Skin epidermis (tissue), 12 donors: ENCODE data around the gene TXK.

Source experiments
- H3K27ac ChIP-seq, 21 experiments: fragments of 200-600 bp; sonication (generic) in 11 of 21; one replicate each; pipeline ENCODE4 v1.5.0; 2020; ENCODE audit warnings: mild to moderate bottlenecking in 3 of 21, inconsistent platforms in 2 of 21, moderate library complexity in 2 of 21
- H3K4me3 ChIP-seq, 7 experiments: fragments of 200-600 bp; sonication (generic) in 2 of 7; one replicate each; pipeline ENCODE4 v1.5.0; 2020; ENCODE audit warnings: inconsistent platforms in 2 of 7, mild to moderate bottlenecking in 2 of 7, moderate library complexity in 1 of 7

Gene TXK

GRCh38 chr4:48138936-48139335 lies 4.9 kb upstream of the TXK start:
- Histone ChIP-seq H3K27ac (peak overlapping the region in 4 of 21 experiments; percentile 30 to 74 (median 58)), H3K4me3 (no peak overlapping the region)

DNA sequence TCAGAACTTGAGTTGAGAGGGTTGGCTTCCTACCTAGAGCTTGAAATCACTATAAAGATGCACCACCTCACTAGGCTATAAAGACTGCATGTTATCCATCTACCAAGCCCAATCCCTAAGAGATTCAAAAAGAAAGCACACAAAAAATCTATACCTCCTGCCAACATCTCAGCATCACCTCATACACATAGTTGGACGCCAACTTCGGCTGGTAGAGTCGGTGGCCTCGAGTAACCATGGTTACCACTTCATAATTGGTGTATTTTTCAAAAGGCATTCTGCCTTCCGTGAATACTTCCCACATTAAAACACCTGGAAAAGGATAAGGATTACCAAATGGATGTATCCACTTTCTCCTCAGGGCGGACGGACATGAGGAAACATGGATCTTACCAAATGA lies 4.5 kb upstream of the TXK start:
- H3K4me3 ChIP-seq = no peak overlapping the region

DNA sequence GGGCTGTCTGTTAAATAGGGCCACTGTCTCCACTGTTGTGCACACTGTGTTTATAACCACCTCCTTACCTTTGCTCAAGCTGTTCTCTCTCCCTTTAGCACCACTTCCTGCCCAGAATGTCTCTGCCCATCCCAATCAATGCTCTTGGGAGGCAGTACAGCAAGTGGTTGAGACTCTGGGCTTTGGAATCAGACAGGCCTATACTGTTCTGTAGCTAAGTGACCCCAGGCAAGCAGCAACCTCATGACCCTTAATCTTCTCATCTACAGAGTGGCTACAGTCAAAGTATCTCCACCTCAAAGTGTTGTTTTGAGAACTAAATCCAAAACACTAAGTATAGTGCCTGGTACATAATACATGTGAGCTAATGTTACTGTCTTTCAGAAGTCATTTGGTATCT lies 3.8 kb upstream of the TXK start:
- Histone ChIP-seq H3K4me3 (no peak overlapping the region), H3K27ac (peak overlapping the region in 5 of 21 experiments; percentile 17 to 74 (median 46))

More for the DNA sequence above, 4.5 kb upstream of the TXK start:
- H3K27ac ChIP-seq = peak overlapping the region in 5 of 21 experiments; percentile 17 to 74 (median 46)

DNA sequence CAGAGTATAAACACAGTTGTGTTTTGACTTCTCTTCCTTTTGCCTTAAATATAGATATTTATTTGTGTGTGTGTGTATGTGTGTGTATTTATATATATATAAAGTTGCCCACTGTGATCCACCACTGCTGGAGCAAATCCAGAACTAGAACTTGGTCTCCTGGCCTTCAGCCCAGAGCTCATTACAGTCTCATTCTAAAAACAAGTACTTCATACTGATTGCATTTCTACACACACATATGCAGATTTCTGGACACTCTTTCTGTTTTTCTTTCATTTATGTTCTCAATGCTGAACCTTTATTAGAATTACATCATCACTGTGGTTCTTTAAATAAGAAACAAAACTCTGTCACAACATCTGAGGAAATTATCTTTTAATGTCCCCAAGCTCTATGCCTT lies 381 bp downstream of the TXK start:
- H3K27ac ChIP-seq = peak overlapping the region in 3 of 21 experiments; percentile 33 to 76 (median 52)
- H3K4me3 ChIP-seq = peak overlapping the region in 1 of 7 experiments; percentile 24

DNA sequence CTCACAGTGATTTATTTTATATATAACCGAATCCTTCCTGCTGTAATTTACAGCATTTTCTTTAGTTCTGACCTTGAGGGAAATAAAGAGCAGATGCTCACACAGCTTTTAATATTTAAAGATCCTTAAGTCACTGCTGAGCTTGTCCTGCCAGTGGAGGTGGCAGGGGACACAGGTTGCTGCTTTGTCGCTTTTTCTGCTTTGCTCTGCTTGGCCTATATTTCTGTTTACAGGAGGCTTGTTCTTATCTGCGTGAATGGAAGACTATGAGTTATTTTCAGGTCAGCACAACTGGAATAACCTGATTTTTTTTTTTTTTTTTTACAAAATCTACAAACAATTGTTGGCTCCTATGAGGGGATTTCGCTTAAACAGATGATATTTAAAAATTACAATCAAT lies 2.3 kb downstream of the TXK start:
- Histone ChIP-seq H3K4me3 (no peak overlapping the region), H3K27ac (peak overlapping the region in 2 of 21 experiments; percentile 52 to 64)

DNA sequence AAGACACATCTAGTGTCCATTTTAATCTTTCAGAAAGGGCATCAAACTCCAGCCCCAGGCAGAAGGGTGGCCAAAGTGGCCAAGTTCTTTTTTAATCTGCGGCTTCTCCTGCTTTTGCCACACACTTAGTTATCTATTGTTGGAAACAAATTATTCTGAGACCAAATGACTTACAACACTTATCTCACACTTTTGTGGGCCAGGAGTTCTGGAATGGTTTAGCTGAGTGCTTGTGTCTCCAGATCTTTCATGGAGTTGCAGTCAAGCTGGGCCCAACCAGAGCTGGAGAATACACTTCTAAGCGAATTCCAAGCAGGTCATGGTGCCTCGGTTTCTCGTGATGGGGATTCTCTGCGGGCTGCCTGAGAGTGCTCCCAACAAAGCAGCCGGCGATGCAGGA lies 4.0 kb downstream of the TXK start:
- peak overlapping the region in 4 of 21 experiments; percentile 24 to 71 (median 28) for H3K27ac ChIP-seq
- no peak overlapping the region for H3K4me3 ChIP-seq

- H3K4me3 ChIP-seq = no peak overlapping the region
- peak overlapping the region in 5 of 21 experiments; percentile 17 to 71 (median 25) for H3K27ac ChIP-seq
Measured at GRCh38 chr4:48129307-48130014, 4.6 kb downstream of the TXK start.

GRCh38 chr4:48127682-48128404 lies 6.2 kb downstream of the TXK start:
- Histone ChIP-seq H3K4me3 (peak overlapping the region in 4 of 7 experiments; percentile 8 to 20 (median 12)), H3K27ac (peak overlapping the region in 9 of 21 experiments; percentile 1 to 55 (median 20))

- Histone ChIP-seq H3K27ac (peak overlapping the region in 4 of 21 experiments; percentile 1 to 55 (median 47)), H3K4me3 (peak overlapping the region in 1 of 7 experiments; percentile 20)
Measured at GRCh38 chr4:48127231-48127630, 6.8 kb downstream of the TXK start.

- no peak overlapping the region for H3K4me3 ChIP-seq
- peak overlapping the region in 1 of 21 experiments; percentile 1 for H3K27ac ChIP-seq
Measured at GRCh38 chr4:48126621-48127020, 7.4 kb downstream of the TXK start.

DNA sequence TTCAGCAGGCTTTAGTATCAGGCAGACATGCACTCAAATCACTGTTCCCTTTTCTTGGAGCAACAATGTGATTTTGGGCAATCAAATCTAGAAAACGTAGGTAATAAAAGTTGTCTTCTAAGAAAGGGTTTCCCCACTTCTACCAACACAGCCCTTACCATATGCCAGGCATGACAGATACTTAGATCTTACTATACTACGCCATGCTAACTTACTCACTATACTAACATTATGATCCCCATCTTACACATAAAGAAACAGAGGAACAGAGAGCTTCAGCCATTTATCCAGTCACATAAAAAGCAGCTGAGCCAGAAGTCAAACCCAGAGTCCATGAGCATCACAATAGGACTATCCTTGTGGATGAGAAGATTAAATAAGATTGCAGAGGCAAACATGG lies 9.2 kb downstream of the TXK start:
- no peak overlapping the region for H3K4me3 ChIP-seq
- H3K27ac ChIP-seq = no peak overlapping the region

GRCh38 chr4:48122756-48123155 lies 11.3 kb downstream of the TXK start:
- Histone ChIP-seq H3K27ac (no peak overlapping the region), H3K4me3 (no peak overlapping the region)

- Histone ChIP-seq H3K27ac (no peak overlapping the region), H3K4me3 (no peak overlapping the region)
Measured at GRCh38 chr4:48121180-48121579, 12.9 kb downstream of the TXK start.

GRCh38 chr4:48120132-48120531 lies 13.9 kb downstream of the TXK start:
- no peak overlapping the region for H3K27ac ChIP-seq
- H3K4me3 ChIP-seq = no peak overlapping the region

DNA sequence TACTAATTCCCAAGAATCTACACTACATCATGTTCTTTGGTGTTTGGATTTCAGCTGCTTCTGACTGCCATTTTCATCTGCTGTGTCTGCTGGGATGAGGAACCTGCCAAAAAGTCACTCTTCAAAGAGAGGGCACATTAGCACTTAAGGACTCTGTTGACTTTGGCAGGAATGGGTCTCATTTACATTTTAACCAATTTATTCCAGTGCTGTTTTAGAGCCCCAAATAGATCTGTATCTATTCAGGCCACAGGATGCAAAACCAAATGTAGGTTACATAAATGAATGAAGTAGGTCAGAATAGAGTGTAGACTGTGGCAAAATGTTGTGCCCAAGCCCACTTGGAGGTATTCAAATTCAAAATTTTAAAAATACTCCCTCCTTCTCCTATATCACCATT lies 14.4 kb downstream of the TXK start:
- Histone ChIP-seq H3K4me3 (no peak overlapping the region), H3K27ac (no peak overlapping the region)

- Histone ChIP-seq H3K27ac (no peak overlapping the region), H3K4me3 (no peak overlapping the region)
Measured at GRCh38 chr4:48118081-48118480, 16.0 kb downstream of the TXK start.

DNA sequence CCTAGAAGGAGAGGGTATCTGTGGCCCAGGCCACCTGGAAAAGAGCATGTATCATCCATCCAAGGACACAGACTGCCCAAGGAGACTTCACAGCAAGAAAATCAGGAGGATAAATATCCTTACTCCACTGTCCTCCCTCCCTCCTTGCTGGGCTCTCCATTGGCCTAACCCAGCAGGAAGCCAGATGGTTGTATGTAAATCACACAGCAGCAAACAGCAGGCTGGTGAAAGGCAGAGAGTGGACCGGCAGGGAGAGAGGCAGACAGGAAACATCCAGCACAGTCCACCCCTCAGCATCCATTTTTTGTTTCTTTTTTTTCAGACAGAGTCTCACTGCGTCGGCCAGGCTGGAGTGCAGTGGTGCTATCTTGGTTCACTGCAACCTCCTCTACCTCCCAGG lies 17.5 kb downstream of the TXK start:
- H3K27ac ChIP-seq = no peak overlapping the region
- no peak overlapping the region for H3K4me3 ChIP-seq

GRCh38 chr4:48114412-48114811 lies 19.6 kb downstream of the TXK start:
- Histone ChIP-seq H3K4me3 (no peak overlapping the region), H3K27ac (no peak overlapping the region)

- no peak overlapping the region for H3K27ac ChIP-seq
- H3K4me3 ChIP-seq = no peak overlapping the region
Measured at GRCh38 chr4:48112017-48112667, 21.9 kb downstream of the TXK start.

- H3K27ac ChIP-seq = no peak overlapping the region
- H3K4me3 ChIP-seq = no peak overlapping the region
Measured at GRCh38 chr4:48110452-48110978, 23.5 kb downstream of the TXK start.
